ENCODE results near the gene EIF2S3B. TPM values are rescaled to one million over a fixed set of nuclear protein-coding genes. Genes with fewer than 3 reads are reported as not detected.

The EIF2S3B gene
- 0.34 to 1.2 TPM (median 0.48 TPM) in 5 replicates for total RNA-seq (2022; extraction: Qiagen RNA extraction; ENCODE audit: low read depth)

GRCh38 chr12:10505620-10506019, at the start of gene EIF2S3B:
EIF2S3B (plus strand) TSS chr12:10505890; CDS start chr12:10505903, 13 bp downstream.

Other genes starting within 250 kb of the EIF2S3B start
- gene KLRD1, start 198.0 kb upstream of the EIF2S3B start, total RNA-seq (2022; extraction: Qiagen RNA extraction; ENCODE audit: low read depth), result not detected in 5 replicates
- gene KLRK1, start 115.8 kb upstream of the EIF2S3B start, total RNA-seq (2022; extraction: Qiagen RNA extraction; ENCODE audit: low read depth), result not detected in 5 replicates
- not detected in 5 replicates for gene KLRC4, start 96.1 kb upstream of the EIF2S3B start, total RNA-seq (2022; extraction: Qiagen RNA extraction; ENCODE audit: low read depth)
- 0.35 TPM in 1 of 5 replicates, not detected in the others for gene KLRC3, start 85.3 kb upstream of the EIF2S3B start, total RNA-seq (2022; extraction: Qiagen RNA extraction; ENCODE audit: low read depth)
- 0.85 to 2.1 TPM (median 1.4 TPM) in 5 replicates for gene KLRC2, start 69.9 kb upstream of the EIF2S3B start, total RNA-seq (2022; extraction: Qiagen RNA extraction; ENCODE audit: low read depth)
- 0.09 TPM in 1 of 5 replicates, not detected in the others for gene KLRC1, start 52.5 kb upstream of the EIF2S3B start, total RNA-seq (2022; extraction: Qiagen RNA extraction; ENCODE audit: low read depth)
- 44.3 to 79.8 TPM (median 49.1 TPM) in 5 replicates for gene MAGOHB, start 107.7 kb downstream of the EIF2S3B start, total RNA-seq (2022; extraction: Qiagen RNA extraction; ENCODE audit: low read depth)
- 0.14 to 0.53 TPM (median 0.31 TPM) in 5 replicates for gene STYK1, start 168.2 kb downstream of the EIF2S3B start, total RNA-seq (2022; extraction: Qiagen RNA extraction; ENCODE audit: low read depth)
- 252 to 314 TPM (median 266 TPM) in 5 replicates for gene YBX3, start 217.4 kb downstream of the EIF2S3B start, total RNA-seq (2022; extraction: Qiagen RNA extraction; ENCODE audit: low read depth)